DMS153 treated with DMSO at 0.1 percent for 48 hours (cell line): ENCODE data around the gene PHRF1.
A peak's percentile ranks its signal among the peaks of the same experiment; 100 is the strongest.

Source experiments
- DNase-seq: peaks from one replicate; lab custom pipeline; 2025; ENCODE audit not compliant: unreplicated experiment; lab: John Stamatoyannopoulos, UW

Gene PHRF1

DNA sequence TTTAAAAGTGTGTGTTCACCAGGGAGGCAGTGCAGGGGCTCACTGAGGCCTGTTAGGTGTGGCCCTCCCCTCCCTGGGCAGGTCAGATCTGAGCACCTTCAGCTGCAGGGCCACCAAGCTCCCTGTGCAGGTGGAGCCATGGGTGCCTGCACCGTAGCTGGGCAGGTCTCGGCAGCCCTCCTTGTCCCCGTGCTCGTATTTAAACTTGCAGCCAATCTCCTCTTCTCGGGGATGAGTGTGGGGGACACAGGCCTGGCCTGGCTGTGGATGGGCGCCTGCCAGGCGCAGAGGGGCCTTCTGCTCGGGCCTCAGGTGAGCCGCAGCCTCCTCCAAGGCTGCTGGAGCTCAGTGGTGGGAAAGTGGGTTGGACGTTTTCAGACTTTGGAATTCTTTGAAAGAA, 19.1 kb downstream of the PHRF1 start:
- no peak for DNase-seq

DNA sequence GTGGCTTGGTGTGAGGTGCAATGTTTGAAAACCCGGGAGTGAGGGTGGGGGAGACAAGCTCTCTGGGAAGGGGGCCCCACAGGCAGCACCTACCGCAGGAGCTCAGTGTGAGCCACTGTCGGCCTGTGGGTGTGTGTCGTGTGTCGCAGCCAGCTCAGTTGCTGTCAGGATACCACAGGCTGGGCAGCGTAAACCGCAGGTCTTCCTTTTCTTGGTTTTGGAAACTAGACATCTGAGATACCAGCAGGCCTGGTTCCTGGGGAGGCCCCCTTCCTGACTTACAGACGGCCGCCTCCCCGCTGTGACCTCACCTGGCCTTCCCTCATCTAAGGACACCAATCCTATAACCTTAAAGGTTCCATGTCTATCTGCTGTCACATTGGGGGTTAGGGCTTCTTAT, 20.1 kb downstream of the PHRF1 start:
- no peak for DNase-seq

DNA sequence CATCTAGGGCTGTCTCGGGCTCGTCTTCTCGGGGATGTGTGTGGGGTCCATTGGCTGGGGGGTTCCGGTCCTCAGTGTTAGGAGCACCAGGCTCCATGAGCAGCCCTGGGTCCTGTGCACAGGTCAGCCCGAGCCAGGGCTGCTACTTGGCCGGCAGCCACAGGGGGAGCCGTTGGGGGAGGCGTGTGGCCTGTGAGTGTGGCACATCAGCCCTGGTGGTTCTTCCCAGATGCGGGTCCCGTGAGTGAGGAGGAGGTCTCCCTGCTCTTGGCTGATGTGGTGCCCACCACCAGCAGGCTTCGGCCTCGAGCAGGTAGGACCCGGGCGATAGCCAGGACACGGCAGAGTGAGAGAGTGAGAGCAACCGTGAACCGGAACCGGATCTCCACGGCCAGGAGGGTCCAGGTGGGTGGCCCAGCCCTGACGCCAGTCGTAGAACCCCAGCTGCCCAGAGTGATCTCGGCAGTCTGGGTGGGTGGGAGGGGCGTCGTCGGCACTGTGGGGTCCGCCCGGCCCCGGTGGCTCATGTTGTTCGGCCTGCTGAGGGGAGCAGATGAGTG, 21.0 kb downstream of the PHRF1 start:
- no peak for DNase-seq

DNA sequence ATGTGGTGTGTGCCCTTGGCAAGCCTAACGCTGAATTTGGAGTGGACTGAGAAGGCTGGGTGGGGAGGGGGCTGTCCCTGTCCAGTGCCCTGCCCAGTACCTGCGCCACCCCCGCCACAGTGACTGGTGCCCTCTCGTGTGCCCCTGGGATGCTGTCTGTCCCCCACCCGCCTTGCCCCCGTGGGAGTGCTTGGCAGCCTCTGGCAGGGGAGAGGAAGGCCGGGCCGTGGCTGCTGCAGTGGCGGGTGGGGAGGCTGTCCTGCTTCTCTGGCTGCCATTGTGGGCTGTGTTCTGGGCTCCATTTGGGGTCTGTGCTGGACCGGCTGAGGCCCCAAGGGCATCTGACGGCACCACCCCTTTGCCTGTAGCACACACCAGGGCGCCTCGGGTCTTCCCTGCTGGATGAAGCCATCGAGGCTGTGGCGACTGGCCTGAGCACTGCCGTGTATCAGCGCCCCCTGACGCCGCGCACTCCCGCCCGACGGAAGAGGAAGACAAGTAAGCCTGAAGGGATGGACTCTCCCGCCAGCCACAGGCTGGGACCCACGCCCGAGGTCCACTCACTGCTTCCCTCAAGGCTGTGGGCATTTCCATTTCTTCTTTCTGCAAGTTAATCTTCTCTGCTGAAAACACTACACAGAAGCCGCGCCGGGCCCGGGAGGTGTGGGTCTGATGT, 21.9 kb downstream of the PHRF1 start:
- DNase-seq: no peak

DNA sequence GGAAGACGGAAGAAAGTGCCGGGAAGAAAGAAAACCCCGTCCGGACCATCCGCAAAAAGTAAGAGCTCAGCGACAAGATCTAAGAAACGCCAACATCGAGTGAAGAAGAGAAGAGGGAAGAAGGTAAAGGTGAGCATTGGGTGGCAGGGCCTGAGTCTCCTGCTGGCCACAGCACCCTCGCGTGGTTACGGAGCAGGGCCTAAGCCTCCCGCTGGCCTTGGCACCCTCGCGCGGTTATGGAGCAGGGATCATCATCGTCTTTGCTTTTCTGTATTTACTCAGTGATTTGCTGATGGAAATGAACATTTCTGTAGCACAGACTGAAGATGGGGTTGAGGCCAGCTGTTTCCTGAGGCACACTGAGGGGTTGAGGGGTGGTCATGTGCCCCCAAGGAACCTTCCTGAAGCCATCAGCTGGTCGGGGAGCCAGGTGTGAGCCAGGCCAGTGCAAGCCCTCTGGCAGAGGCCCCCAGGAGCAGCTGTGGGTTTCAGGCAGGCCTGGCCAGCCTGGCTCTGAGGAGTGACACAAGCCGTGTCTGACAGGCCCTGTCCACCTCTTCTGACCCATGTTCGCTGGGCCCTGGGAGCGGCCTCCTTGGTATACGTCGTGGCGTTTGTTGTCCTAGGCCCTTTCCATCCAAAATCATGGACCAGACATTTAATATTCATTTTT, 25.4 kb downstream of the PHRF1 start:
- DNase-seq: no peak

DNA sequence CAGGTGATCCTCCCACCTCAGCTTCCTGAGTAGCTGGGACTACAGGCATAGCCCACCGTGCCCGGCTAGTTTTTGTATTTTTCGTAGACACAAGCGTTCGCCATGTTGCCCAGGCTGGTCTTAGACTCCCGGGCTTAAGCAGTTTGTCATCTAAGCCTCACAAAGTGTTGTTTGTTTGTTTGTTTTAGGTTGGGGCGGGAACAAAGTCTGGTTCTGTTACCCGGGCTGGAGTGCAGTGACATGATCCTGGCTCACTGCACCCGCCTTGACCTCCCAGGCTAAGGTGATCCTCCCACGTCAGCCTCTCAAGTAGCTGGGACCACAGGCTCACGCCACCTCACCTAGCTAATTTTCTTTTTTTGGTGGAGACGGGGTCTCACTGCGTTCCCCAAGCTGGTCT, 26.9 kb downstream of the PHRF1 start:
- DNase-seq: no peak

DNA sequence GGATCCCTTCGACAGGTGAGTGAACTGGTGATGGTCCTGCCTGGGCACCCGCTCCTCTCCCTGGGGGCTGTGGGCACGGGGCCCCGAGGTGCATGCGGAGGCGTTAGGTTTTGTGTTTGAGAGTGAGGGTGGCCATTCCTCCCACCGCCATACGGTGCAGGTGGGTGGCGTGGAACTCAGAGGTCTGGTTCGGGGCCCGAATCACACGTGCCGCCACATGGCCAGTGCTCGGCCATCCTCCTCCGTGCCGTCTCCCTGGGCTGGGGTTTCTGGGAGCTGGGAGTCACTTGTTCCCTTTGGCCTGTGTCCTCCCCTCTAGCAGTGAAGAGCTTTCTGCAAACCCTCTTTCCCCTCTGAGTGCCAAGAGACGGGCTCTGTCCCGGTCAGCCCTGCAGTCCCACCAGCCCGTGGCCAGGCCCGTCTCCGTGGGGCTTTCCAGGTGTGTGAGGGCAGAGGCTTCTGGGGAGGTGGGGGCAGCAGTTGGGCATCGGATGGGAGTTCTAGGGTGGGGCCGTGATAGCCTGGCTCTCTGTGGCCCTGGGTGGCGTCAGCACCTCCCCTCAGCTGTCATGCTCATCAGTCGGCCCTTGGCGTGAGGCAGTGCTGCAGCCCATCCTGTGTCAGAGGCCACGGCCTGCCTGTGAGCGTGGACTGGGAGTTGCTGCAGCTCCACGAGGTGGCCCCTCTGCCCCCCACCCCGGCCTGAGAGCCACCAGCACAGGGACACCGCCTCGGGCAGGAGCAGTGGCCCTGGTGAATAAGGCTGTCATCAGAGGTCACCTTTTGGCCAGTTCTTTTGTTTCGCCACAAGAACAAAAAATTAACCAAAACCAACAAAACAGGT, 29.2 kb downstream of the PHRF1 start:
- DNase-seq: no peak

DNA sequence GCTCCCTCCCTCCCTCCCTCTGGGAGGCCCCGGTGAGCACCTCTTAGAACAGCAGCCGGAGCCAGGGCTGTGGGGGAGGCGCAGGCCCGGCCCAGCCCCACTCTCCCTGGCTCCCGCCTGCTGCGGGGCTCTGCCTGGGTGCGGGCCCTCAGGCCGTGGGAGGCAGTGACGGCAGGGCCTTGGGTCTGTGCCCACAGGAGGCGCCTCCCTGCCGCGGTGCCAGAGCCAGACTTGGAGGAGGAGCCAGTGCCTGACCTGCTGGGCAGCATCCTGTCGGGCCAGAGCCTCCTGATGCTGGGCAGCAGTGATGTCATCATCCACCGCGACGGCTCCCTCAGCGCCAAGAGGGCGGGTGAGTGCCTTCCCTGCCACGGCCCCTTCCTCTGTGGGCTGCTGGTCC, 30.0 kb downstream of the PHRF1 start:
- no peak for DNase-seq

DNA sequence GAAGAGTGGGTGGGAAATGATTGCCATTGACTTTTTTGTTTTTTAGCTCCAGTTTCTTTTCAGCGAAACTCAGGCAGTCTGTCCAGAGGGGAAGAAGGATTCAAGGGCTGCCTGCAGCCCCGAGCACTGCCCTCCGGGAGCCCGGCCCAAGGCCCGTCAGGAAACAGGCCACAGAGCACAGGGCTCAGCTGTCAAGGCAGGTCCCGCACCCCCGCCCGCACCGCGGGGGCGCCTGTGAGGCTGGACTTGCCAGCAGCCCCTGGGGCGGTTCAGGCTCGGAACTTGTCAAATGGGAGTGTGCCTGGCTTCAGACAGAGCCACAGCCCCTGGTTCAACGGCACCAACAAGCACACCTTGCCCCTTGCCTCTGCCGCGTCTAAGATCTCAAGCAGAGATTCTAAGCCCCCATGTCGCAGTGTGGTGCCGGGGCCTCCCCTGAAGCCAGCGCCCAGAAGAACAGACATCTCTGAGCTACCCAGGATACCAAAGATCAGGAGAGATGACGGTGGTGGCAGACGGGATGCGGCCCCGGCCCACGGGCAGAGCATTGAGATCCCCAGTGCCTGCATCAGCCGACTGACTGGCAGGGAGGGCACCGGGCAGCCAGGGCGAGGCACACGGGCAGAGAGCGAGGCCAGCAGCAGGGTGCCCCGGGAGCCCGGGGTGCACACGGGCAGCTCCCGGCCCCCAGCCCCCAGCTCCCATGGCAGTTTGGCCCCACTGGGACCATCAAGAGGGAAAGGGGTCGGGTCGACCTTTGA, 30.9 kb downstream of the PHRF1 start:
- no peak for DNase-seq

DNA sequence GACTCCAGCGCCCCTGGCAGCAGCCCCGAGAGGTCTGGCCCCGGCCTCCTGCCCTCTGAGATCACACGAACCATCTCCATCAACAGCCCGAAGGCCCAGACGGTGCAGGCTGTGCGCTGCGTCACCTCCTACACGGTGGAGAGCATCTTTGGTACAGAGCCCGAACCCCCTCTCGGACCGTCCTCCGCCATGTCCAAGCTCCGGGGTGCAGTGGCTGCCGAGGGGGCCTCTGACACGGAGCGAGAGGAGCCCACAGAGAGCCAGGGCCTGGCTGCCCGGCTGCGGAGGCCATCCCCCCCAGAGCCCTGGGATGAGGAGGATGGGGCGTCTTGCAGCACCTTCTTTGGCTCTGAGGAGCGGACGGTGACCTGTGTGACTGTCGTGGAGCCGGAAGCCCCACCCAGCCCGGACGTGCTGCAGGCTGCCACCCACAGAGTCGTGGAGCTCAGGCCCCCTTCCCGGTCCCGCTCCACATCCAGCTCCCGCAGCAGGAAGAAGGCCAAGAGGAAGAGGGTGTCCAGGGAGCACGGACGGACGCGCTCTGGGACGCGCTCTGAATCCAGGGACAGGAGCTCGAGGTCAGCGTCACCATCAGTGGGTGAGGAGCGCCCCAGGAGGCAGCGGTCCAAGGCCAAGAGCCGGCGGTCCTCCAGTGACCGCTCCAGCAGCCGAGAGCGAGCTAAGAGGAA, 31.8 kb downstream of the PHRF1 start:
- DNase-seq: no peak

DNA sequence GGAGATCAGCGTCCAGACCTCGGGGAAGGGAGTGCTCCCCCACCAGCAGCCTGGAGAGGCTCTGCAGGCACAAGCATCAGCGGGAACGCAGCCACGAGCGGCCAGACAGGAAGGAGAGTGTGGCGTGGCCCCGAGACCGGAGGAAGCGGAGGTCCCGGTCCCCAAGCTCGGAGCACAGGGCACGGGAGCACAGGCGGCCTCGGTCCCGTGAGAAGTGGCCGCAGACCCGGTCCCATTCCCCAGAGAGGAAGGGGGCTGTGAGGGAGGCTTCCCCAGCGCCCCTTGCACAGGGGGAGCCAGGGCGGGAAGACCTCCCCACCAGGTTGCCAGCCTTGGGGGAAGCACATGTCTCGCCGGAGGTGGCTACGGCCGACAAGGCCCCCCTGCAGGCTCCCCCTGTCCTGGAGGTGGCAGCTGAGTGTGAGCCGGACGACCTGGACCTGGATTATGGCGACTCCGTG, 32.6 kb downstream of the PHRF1 start:
- no peak for DNase-seq

DNA sequence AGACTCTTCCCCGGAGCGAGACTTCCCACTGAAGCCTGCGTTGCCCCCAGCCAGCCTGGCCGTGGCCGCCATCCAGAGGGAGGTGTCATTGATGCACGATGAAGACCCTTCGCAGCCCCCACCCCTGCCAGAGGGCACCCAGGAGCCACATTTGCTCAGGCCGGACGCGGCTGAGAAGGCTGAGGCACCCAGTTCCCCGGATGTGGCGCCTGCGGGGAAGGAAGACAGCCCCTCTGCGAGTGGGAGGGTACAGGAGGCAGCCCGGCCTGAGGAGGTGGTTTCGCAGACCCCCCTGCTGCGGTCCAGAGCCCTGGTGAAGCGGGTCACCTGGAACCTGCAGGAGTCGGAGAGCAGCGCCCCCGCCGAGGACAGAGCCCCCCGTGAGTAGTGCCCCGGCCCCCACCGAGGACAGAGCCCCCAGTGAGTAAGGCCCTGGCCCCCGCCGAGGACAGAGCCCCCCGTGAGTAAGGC, 33.1 kb downstream of the PHRF1 start:
- DNase-seq: no peak

DNA sequence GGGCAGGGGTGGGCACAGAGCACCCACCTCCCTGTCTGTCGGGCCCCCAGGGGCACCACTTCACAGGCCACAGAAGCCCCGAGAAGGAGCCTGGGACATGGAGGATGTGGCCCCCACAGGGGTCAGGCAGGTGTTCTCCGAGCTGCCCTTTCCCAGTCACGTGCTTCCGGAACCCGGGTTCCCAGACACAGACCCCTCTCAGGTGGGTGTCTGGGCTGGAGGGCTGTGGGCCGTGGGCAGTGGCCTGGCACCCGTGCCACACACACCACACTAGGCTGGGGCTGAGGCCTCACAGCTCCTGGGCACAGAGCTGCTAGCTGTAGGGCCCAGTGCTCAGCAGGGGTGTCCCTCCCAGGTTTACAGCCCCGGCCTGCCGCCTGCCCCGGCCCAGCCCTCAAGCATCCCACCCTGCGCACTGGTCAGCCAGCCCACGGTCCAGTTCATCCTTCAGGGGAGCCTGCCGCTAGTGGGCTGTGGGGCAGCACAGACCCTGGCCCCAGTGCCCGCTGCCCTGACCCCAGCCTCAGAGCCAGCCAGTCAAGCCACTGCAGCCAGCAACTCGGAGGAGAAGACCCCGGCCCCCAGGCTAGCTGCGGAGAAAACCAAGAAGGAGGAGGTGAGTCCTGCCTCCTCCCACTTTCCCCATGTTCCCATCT, 34.0 kb downstream of the PHRF1 start:
- no peak for DNase-seq

DNA sequence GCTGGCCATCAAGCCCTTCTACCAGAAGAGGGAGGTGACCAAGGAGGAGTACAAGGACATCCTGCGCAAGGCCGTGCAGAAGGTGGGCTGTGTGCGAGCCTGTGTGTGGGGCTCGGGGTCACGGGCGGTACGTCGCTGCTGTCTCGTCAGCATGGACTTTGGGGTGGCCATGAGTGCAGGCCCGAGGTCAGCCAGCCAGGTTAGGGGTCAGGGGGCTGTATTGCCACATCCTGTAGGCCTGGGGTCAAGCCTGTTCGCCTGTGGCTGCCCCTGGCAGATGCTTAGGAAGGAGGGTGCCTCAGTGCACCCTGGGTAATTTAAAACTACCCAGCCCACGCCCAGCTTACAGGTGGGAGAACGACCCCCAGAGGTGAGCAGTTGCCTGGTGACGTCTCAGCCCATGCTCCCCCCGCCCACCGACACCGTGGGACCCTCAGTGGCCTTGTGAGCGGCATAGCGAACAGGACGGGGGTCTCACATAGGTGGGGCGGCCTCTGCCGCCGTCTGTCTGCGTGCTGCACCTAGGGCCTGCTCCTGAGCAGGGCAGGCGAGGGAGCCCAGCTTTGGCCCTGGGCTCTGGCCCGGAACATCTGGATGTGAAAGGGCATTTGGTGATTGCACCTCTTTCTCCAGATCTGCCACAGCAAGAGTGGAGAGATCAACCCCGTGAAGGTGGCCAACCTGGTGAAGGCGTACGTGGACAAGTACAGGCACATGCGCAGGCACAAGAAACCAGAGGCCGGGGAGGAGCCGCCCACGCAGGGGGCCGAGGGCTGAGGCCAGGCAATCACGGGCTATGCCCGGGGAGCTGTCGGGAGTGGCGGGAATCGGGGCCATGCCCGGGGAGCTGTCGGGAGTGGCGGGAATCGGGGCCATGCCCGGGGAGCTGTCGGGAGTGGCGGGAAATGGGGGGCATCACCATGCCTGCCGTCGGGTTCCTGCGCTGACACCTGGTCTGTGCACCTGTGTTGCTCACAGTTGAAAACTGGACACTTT, 35.0 kb downstream of the PHRF1 start:
- no peak for DNase-seq

DNA sequence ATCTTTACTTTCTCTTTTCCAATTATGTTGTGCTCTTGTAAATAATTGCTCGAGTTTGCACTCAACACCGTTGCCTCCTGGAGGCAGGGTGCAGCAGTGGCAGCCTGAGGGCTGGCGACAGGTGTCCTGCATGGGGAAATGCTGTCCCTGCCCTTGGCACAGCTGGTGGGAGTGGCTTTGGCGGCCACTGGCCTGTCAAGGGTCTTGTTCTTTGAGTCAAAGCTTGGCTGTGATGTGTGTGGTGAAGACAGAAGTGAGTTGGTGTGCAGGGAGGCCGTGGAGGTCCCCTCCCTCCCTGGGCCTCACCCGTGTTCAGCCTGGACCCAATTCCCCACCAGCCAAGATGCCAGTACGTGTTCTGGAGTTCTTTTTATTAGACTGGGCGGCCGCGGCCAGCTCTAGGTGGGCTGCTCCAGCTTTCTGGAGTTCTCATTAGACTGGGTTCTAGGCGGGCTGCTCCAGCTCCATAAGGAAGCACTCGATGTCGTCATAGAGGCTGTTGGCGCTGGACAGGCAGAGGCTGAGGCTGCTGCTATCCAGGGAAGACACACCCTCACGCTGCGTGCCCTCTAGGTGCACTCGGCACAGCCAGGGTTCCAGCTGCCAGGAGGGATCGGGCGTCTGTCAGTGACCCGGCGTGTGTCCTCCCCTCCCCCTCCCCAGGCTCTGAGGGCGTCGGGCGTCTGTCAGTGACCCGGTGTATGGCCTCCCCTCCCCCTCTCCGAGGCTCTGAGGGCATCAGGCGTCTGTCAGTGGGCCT, 36.1 kb downstream of the PHRF1 start:
- no peak for DNase-seq

DNA sequence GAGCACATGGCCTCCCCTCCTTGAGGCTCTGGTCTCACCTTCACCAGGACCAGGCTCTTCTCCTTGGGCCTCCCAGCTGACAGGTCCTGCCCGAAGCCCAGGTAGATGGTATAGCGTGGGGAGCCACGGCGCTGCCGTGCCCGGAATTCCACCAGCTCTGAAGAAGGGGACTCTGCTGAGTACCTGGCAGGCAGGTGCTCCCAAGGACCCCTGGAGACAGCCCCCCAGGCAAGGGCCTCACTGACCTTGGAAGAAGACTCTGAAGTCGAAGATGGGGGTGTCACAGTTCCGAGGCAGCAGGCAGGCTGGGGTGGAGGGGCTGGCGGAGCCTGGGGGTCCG, 36.7 kb downstream of the PHRF1 start:
- no peak for DNase-seq

DNA sequence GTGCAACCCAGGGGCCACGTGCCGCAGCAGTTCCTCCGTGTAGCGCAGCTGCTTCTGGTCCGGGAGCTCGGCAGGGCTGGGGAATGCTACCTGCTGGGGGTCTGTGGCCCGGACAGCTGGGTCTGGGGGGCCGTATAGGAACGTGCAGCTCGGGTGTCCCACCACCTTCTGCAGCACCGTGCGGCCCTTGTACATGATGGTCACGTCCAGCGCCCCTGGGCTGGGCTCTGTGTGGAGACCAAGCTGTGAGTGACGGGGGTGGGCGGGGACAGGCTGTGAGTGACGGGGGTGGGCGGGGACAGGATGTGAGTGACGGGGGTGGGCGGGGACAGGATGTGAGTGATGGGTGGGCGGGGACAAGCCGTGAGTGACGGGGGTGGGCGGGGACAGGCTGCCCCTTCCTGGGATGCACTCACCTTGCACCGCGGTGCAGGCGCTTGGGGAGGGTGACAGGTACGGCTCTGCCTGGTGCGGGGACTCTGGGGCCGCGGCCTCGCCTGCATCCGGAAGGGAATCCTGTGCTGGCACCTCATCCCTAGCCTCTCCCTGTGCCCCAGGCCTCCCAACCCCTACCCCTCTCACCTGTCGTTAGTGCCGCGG, 37.2 kb downstream of the PHRF1 start:
- peak; percentile 43 for DNase-seq
